ENCODE measurements around the gene ARHGEF33. TPM values are rescaled to one million over a fixed set of nuclear protein-coding genes. Genes with fewer than 3 reads are reported as not detected.

Gene ARHGEF33
- total RNA-seq, 2 donors from 2014 or later = 0.32 to 0.35 TPM

DNA sequence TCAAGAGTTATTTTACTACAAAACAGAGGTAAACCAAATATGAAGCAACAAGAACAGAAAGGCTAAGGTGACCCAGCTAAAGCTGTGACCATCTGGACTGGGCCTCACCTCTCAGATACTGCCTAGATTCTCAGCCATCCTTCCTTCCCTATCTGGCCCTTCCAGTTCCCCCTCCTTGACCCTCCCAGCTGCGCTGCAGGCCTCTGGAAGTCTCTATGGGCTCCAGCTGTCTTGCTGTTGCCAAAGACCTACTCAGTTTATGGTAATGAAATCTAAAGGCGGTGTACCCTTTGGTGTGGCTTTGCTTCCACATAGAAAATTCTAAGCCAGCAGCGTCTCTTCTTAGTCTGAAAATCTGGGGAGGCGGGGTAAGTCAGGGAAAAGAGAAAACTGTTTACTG, 55.7 kb downstream of the ARHGEF33 start:
- Histone ChIP-seq H3K4me1 (no peaks in the 10 kb centered on the region), H3K27ac (no peak overlapping the region), H3K9me3 (no peaks in the 10 kb centered on the region), H3K36me3 (no peaks in the 10 kb centered on the region), H3K9ac (ENCODE audit: low read depth in 2 of 2, low read length in 2 of 2) (no peak overlapping the region), H3K4me3 (no peak overlapping the region), H3K27me3 (no peaks in the 10 kb centered on the region)
- no peak for DNase-seq
- intact Hi-C loops (cut with DNase I) = loop anchor here (10.0 kb wide), 1 partner anchor 89 kb away; no protein-coding TSS in a partner anchor
- TF ChIP-seq, protein P1, sequence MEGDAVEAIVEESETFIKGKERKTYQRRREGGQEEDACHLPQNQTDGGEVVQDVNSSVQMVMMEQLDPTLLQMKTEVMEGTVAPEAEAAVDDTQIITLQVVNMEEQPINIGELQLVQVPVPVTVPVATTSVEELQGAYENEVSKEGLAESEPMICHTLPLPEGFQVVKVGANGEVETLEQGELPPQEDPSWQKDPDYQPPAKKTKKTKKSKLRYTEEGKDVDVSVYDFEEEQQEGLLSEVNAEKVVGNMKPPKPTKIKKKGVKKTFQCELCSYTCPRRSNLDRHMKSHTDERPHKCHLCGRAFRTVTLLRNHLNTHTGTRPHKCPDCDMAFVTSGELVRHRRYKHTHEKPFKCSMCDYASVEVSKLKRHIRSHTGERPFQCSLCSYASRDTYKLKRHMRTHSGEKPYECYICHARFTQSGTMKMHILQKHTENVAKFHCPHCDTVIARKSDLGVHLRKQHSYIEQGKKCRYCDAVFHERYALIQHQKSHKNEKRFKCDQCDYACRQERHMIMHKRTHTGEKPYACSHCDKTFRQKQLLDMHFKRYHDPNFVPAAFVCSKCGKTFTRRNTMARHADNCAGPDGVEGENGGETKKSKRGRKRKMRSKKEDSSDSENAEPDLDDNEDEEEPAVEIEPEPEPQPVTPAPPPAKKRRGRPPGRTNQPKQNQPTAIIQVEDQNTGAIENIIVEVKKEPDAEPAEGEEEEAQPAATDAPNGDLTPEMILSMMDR (IDR thresholded peaks at IDR 0.05) = no peak

- no peaks in the 10 kb centered on the region for H3K27me3 ChIP-seq
- H3K9ac ChIP-seq (ENCODE audit: low read depth in 2 of 2, low read length in 2 of 2) = no peak overlapping the region
- TF ChIP-seq, protein P1 (IDR thresholded peaks at IDR 0.05) = no peak
- no peaks in the 10 kb centered on the region for H3K9me3 ChIP-seq
- DNase-seq = no peak
- H3K27ac ChIP-seq = no peak overlapping the region
- no peak overlapping the region for H3K4me3 ChIP-seq
- intact Hi-C loops (cut with DNase I) = loop anchor here (2.0 to 10.0 kb wide), 2 partner anchors 89 to 285 kb away; no protein-coding TSS in a partner anchor
- H3K36me3 ChIP-seq = no peaks in the 10 kb centered on the region
- no peaks in the 10 kb centered on the region for H3K4me1 ChIP-seq
Observed at GRCh38 chr2:38945911-38946310, 56.2 kb downstream of the ARHGEF33 start.

DNA sequence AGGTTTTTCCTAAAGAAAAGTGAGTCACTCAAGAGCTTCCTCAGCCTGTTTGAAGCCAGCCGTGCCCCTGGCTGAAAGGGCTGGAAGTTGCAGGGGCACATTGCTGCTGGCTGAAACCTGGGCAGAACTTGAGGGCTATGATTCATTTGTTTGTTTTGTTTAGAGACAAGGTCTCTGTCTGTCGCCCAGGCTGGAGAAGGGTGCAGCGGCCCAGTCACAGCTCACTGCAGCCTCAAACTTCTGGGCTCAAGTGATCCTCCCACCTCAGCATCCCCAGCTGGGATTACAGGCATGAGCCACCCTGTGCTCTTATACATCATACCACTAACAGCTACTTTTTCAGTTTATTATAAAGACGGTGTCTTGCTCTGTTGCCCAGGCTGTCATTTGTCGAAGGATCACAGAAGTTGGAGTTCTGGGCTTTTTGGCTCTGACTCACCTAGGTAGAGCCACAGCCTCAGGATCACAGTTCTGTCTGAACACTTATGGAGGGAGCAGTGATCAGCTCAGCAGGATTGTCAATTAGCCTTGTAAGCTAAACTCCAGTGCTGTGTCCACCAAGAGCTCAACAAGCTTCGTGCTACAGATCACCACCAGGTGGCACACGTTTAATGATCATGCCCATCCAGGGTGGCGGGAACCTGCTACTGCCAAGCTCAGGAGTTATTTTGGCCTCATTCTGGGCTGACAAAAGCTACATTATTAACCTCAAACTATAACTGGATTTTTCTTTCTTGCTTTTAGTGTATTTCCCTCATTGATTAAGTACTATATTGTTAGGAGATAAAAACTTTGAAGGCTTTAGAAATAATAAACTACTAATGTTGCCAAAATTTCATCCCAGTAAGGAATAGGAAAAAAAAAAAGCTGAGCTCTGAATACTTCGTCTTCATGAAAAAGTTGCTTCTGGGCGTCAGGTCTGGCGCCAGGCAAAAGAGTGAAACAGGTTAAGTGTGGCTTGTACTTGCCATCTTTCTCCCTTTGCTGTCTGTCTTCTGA, 57.9 kb downstream of the ARHGEF33 start:
- intact Hi-C loops (cut with DNase I) = loop anchor here (2.0 to 10.0 kb wide), 2 partner anchors 87 to 283 kb away; no protein-coding TSS in a partner anchor
- DNase-seq = peak; percentile 78
- H3K9me3 ChIP-seq = no peaks in the 10 kb centered on the region
- H3K27ac ChIP-seq = no peak overlapping the region
- no peak overlapping the region for H3K9ac ChIP-seq (ENCODE audit: low read depth in 2 of 2, low read length in 2 of 2)
- H3K4me1 ChIP-seq = no peaks in the 10 kb centered on the region
- no peaks in the 10 kb centered on the region for H3K36me3 ChIP-seq
- H3K27me3 ChIP-seq = no peaks in the 10 kb centered on the region
- TF ChIP-seq, protein P1 (IDR thresholded peaks at IDR 0.05) = peak; percentile 45
- no peak overlapping the region for H3K4me3 ChIP-seq

- Histone ChIP-seq H3K9me3 (no peaks in the 10 kb centered on the region), H3K27me3 (no peaks in the 10 kb centered on the region), H3K9ac (ENCODE audit: low read depth in 2 of 2, low read length in 2 of 2) (no peak overlapping the region), H3K36me3 (no peaks in the 10 kb centered on the region), H3K4me1 (no peaks in the 10 kb centered on the region), H3K27ac (no peak overlapping the region), H3K4me3 (no peak overlapping the region)
- TF ChIP-seq, protein P1 (IDR thresholded peaks at IDR 0.05) = no peak
- intact Hi-C loops (cut with DNase I) = loop anchor here (10.0 kb wide), 1 partner anchor 86 kb away; no protein-coding TSS in a partner anchor
- no peak for DNase-seq
Observed at GRCh38 chr2:38948387-38948882, 58.8 kb downstream of the ARHGEF33 start.

GRCh38 chr2:38948995-38949394, 59.3 kb downstream of the ARHGEF33 start:
- H3K27me3 ChIP-seq = no peaks in the 10 kb centered on the region

More at GRCh38 chr2:38948995-38949394, 59.3 kb downstream of the ARHGEF33 start:
- Histone ChIP-seq H3K4me1 (no peaks in the 10 kb centered on the region), H3K36me3 (no peaks in the 10 kb centered on the region), H3K9me3 (no peaks in the 10 kb centered on the region), H3K27ac (no peak overlapping the region), H3K9ac (ENCODE audit: low read depth in 2 of 2, low read length in 2 of 2) (no peak overlapping the region), H3K4me3 (no peak overlapping the region)
- intact Hi-C loops (cut with DNase I) = loop anchor here (10.0 kb wide), 1 partner anchor 86 kb away; no protein-coding TSS in a partner anchor
- DNase-seq = no peak
- TF ChIP-seq, protein P1 (IDR thresholded peaks at IDR 0.05) = no peak

All from colonic mucosa (tissue), 4 donors.